B cell (primary cell): Measurements from ENCODE around the gene ID3. TPM values are rescaled to one million over a fixed set of nuclear protein-coding genes. Genes with fewer than 3 reads are reported as not detected.

Source experiments
- ATAC-seq: fragments of 200-7000 bp; cut with Tn5 transposase; one replicate; pipeline ENCODE4 v1.10.0; 2021; ENCODE audit warnings: low read depth, mild to moderate bottlenecking, moderate number of reproducible peaks, moderate library complexity
- CTCF ChIA-PET: fragments of 350-600 bp; sonication (Branson Sonifier 250); formaldehyde crosslinking; loops from one replicate; lab custom pipeline; 2021; ENCODE audit warnings: antibody characterized with exemption, inconsistent platforms; lab: Charles Lee
- POLR2A ChIA-PET: fragments of 350-600 bp; sonication (Branson Sonifier 250); formaldehyde crosslinking; loops from one replicate; lab custom pipeline; 2021; ENCODE audit warnings: antibody characterized with exemption; lab: Charles Lee
- DNase-seq: peaks from one replicate; pipeline ENCODE4 v3.0.0; 2013
- H2AFZ ChIP-seq: 2 replicates; pipeline ENCODE4 v1.6.1; 2012; ENCODE audit warnings: mild to moderate bottlenecking, low read depth, low read length; ENCODE audit not compliant: insufficient read depth, poor library complexity, severe bottlenecking
- H3K27ac ChIP-seq, 2 donors: 1 replicate in 1 of 2; 2 replicates in 1 of 2; pipeline ENCODE4 v1.5.1; 2012 to 2013; ENCODE audit warnings: low read length in 2 of 2, mild to moderate bottlenecking in 2 of 2, moderate library complexity in 1 of 2
- H3K27me3 ChIP-seq, 4 experiments: fragments of 200-600 bp in 1 of 4; sonication (generic) in 1 of 4; replicated peaks in 1 of 4; 1 replicate in 2 of 4; 2 replicates in 2 of 4; pipeline versions ENCODE4 v1.6.1 to v1.7.0; 2013 to 2016; ENCODE audit warnings: low read length in 3 of 4, mild to moderate bottlenecking in 2 of 4, mixed read lengths in 1 of 4, moderate library complexity in 1 of 4; ENCODE audit not compliant: insufficient read depth in 4 of 4, control insufficient read depth in 3 of 4; ENCODE audit errors: control extremely low read depth in 1 of 4
- H3K36me3 ChIP-seq, 2 experiments: replicated peaks in 1 of 2; 1 replicate in 1 of 2; 2 replicates in 1 of 2; pipeline versions ENCODE4 v1.6.1 to v1.7.1; 2013; ENCODE audit warnings: low read length in 1 of 2; ENCODE audit not compliant: insufficient read depth in 2 of 2, control insufficient read depth in 1 of 2; ENCODE audit errors: control extremely low read depth in 1 of 2, extremely low read depth in 1 of 2
- H3K4me1 ChIP-seq, 2 donors: fragments of 200-600 bp in 1 of 2; sonication (generic) in 1 of 2; 1 replicate in 1 of 2; 2 replicates in 1 of 2; pipeline versions ENCODE4 v1.5.1 to v1.6.1; 2013 to 2017; ENCODE audit warnings: low read length in 2 of 2; ENCODE audit not compliant: control insufficient read depth in 2 of 2, insufficient read depth in 2 of 2
- H3K4me2 ChIP-seq: replicated peaks from 2 replicates; pipeline ENCODE3; 2012; ENCODE audit warnings: mild to moderate bottlenecking, low read depth, low read length; ENCODE audit not compliant: poor library complexity, severe bottlenecking
- H3K4me3 ChIP-seq, 5 experiments: fragments of 200-600 bp in 1 of 5; sonication (generic) in 1 of 5; 1 replicate in 3 of 5; 2 replicates in 2 of 5; pipeline versions ENCODE4 v1.5.1 to v1.7.0; 2011 to 2016; ENCODE audit warnings: low read length in 4 of 5, mild to moderate bottlenecking in 4 of 5, low read depth in 2 of 5, control low read depth in 1 of 5, moderate library complexity in 1 of 5; ENCODE audit not compliant: insufficient read depth in 1 of 5; ENCODE audit errors: control extremely low read depth in 1 of 5, extremely low read depth in 1 of 5
- H3K79me2 ChIP-seq: fragments of 200-600 bp; sonication (generic); one replicate; pipeline ENCODE4 v1.6.0; 2016; ENCODE audit warnings: low read length; ENCODE audit not compliant: control insufficient read depth, insufficient read depth
- H3K9ac ChIP-seq: fragments of 200-600 bp; sonication (generic); 2 replicates; pipeline ENCODE4 v1.6.1; 2017; ENCODE audit warnings: mild to moderate bottlenecking, low read length, moderate library complexity
- H3K9me3 ChIP-seq, 3 donors: one replicate each; pipeline versions ENCODE4 v1.6.1 to v1.7.1; 2013; ENCODE audit warnings: low read length in 2 of 3; ENCODE audit not compliant: control insufficient read depth in 2 of 3, insufficient read depth in 1 of 3; ENCODE audit errors: control extremely low read depth in 1 of 3
- H4K20me1 ChIP-seq: 2 replicates; pipeline ENCODE4 v1.6.0; 2012; ENCODE audit warnings: mild to moderate bottlenecking, low read length; ENCODE audit not compliant: insufficient read depth, control insufficient read depth, poor library complexity, severe bottlenecking
- H3K27ac Mint-ChIP-seq: one replicate; pipeline ENCODE4 v1.8.0; 2021; ENCODE audit warnings: mixed read lengths
- H3K27me3 Mint-ChIP-seq: one replicate; pipeline ENCODE4 v1.8.0; 2021; ENCODE audit warnings: mixed read lengths
- H3K4me1 Mint-ChIP-seq: one replicate; pipeline ENCODE4 v1.8.0; 2021; ENCODE audit warnings: mixed read lengths
- H3K4me3 Mint-ChIP-seq: one replicate; pipeline ENCODE4 v1.8.0; 2021; ENCODE audit warnings: mixed read lengths
- H3K9me3 Mint-ChIP-seq: one replicate; pipeline ENCODE4 v1.8.0; 2022; ENCODE audit warnings: mixed read lengths; ENCODE audit not compliant: insufficient read depth
- CTCF ChIP-seq: fragments of 200-600 bp; IDR thresholded peaks from one replicate; pipeline ENCODE4 v1.8.0; 2022; ENCODE audit warnings: antibody characterized with exemption, mild to moderate bottlenecking
- EZH2 ChIP-seq: IDR thresholded peaks from 2 replicates; pipeline ENCODE4 v1.6.1; 2012; ENCODE audit warnings: borderline replicate concordance, low read depth, mild to moderate bottlenecking, moderate library complexity, low read length; ENCODE audit not compliant: insufficient read depth, poor library complexity, severe bottlenecking
- WGBS: methylation state at CpG from one replicate; pipeline ENCODE4 v1.1.5; 2013; ENCODE audit warnings: missing lambda C conversion rate; ENCODE audit not compliant: insufficient coverage; 5-methylcytosine and 5-hydroxymethylcytosine counted together
- intact Hi-C: fragments of 100-400 bp; cut with micrococcal nuclease; formaldehyde crosslinking; loops from one replicate; pipeline ENCODE4 v1.10.0; 2022
- polyA plus RNA-seq: library from polyadenylated mRNA; depleted of rRNA; stranded (reverse); fragments of >200 nt; gene quantifications from 2 replicates; pipeline ENCODE4 v1.2.3, GENCODE V29; 2012
- total RNA-seq, 2 donors: library from RNA; stranded (reverse); fragments of 120-200 nt in 1 of 2; gene quantifications; 1 replicate in 1 of 2; 2 replicates in 1 of 2; pipeline versions ENCODE4 v1.2.3 to v1.2.4, GENCODE V29; 2013 to 2022

ID3 gene
- total and polyA plus RNA-seq, 2 donors (not counting 1 experiment from before 2014, with no cell fraction given), result 212 to 367 TPM

GRCh38 chr1:23527900-23528249 lies 31.4 kb downstream of the ID3 start:
- H3K27ac Mint-ChIP-seq, result peak overlapping the region; percentile 90
- H3K4me3 Mint-ChIP-seq, result peak overlapping the region; percentile 55
- CTCF ChIA-PET, result interaction anchor here (0.7 to 17.1 kb wide), 6 partner anchors 12 to 109 kb away, joined by 4 to 332 read pairs (median 14); no protein-coding TSS in a partner anchor

More at GRCh38 chr1:23527900-23528249, 31.4 kb downstream of the ID3 start:
- Histone ChIP-seq H3K36me3 (no peaks in the 10 kb centered on the region), H3K9me3 (no peaks in the 10 kb centered on the region), H3K79me2 (peaks cover 9% of the 10 kb centered on the region), H3K27me3 (peaks cover 0 to 7% (median 0%) of the 10 kb centered on the region in 4 experiments), H3K4me2 (peak overlapping the region; percentile 99), H3K4me3 (peak overlapping the region in 2 of 5 experiments; percentile 9 to 11), H3K4me1 (peaks cover 88 to 94% of the 10 kb centered on the region in 2 donors), H4K20me1 (no peaks in the 10 kb centered on the region), H3K9ac (peak overlapping the region; percentile 35), H3K27ac (peak overlapping the region; percentile 47 to 54), H2AFZ (peak overlapping the region; percentile 66)
- Mint-ChIP-seq H3K27me3 (no peaks in the 10 kb centered on the region), H3K4me1 (peaks cover 91% of the 10 kb centered on the region), H3K9me3 (no peaks in the 10 kb centered on the region)
- DNase-seq (no peak), ATAC-seq (no peak)
- 49% methylated on average over 4 of the region's 6 CpGs for WGBS
- POLR2A ChIA-PET, result interaction anchor here (0.9 to 2.0 kb wide), 3 partner anchors 12 to 85 kb away, joined by 3 to 10 read pairs (median 4); no protein-coding TSS in a partner anchor
- TF ChIP-seq CTCF (no peak), EZH2 (no peak)
- intact Hi-C loops, result no loop called here
